Measurements from ENCODE around the gene PNPLA7. TPM values are rescaled to one million over a fixed set of nuclear protein-coding genes. Genes with fewer than 3 reads are reported as not detected.

Gene PNPLA7
- polyA plus RNA-seq, 2 donors: 2.3 to 3.9 TPM

- 72 to 78% methylated on average over 42 to 43 of the region's 43 CpGs for WGBS, 2 donors
- Histone ChIP-seq H3K27me3 (ENCODE audit: control insufficient read depth in 1 of 2, insufficient read depth in 2 of 2, low read length in 2 of 2) (peaks cover 0 to 3% of the 10 kb centered on the region in 2 donors), H3K4me1 (ENCODE audit: control insufficient read depth in 2 of 2, insufficient read depth in 2 of 2, low read length in 1 of 2) (peaks cover 0 to 3% of the 10 kb centered on the region in 2 donors)
Measured at GRCh38 chr9:137434498-137435380, 115.5 kb downstream of the PNPLA7 start.

GRCh38 chr9:137433916-137434431 lies 116.2 kb downstream of the PNPLA7 start:
- no peak overlapping the region for H3K27ac ChIP-seq (ENCODE audit: low read depth in 2 of 2, low read length in 1 of 2)
- no peaks in the 10 kb centered on the region for H3K36me3 ChIP-seq (ENCODE audit: control insufficient read depth in 2 of 2, insufficient read depth in 2 of 2, low read length in 1 of 2)
- peaks cover 0 to 3% of the 10 kb centered on the region in 2 donors for H3K27me3 ChIP-seq (ENCODE audit: control insufficient read depth in 1 of 2, insufficient read depth in 2 of 2, low read length in 2 of 2)
- no peaks in the 10 kb centered on the region for H3K9me3 ChIP-seq (ENCODE audit: control insufficient read depth in 2 of 2, insufficient read depth in 1 of 2, low read depth in 1 of 2, low read length in 1 of 2)
- 80 to 81% methylated on average over 25 to 26 of the region's 26 CpGs for WGBS, 2 donors
- no peak overlapping the region for H3K4me3 ChIP-seq (ENCODE audit: low read depth in 1 of 2, low read length in 2 of 2)
- H3K4me1 ChIP-seq (ENCODE audit: control insufficient read depth in 2 of 2, insufficient read depth in 2 of 2, low read length in 1 of 2): peaks cover 0 to 3% of the 10 kb centered on the region in 2 donors

More at GRCh38 chr9:137434498-137435380, 115.5 kb downstream of the PNPLA7 start:
- no peaks in the 10 kb centered on the region for H3K36me3 ChIP-seq (ENCODE audit: control insufficient read depth in 2 of 2, insufficient read depth in 2 of 2, low read length in 1 of 2)
- H3K9me3 ChIP-seq (ENCODE audit: control insufficient read depth in 2 of 2, insufficient read depth in 1 of 2, low read depth in 1 of 2, low read length in 1 of 2): no peaks in the 10 kb centered on the region
- H3K27ac ChIP-seq (ENCODE audit: low read depth in 2 of 2, low read length in 1 of 2): no peak overlapping the region
- H3K4me3 ChIP-seq (ENCODE audit: low read depth in 1 of 2, low read length in 2 of 2): no peak overlapping the region

GRCh38 chr9:137433349-137433915 lies 116.8 kb downstream of the PNPLA7 start:
- peaks cover 0 to 3% of the 10 kb centered on the region in 2 donors for H3K4me1 ChIP-seq (ENCODE audit: control insufficient read depth in 2 of 2, insufficient read depth in 2 of 2, low read length in 1 of 2)
- no peaks in the 10 kb centered on the region for H3K9me3 ChIP-seq (ENCODE audit: control insufficient read depth in 2 of 2, insufficient read depth in 1 of 2, low read depth in 1 of 2, low read length in 1 of 2)
- H3K27me3 ChIP-seq (ENCODE audit: control insufficient read depth in 1 of 2, insufficient read depth in 2 of 2, low read length in 2 of 2): peaks cover 0 to 3% of the 10 kb centered on the region in 2 donors
- WGBS, 2 donors: 72 to 83% methylated on average over 16 to 19 of the region's 19 CpGs
- no peaks in the 10 kb centered on the region for H3K36me3 ChIP-seq (ENCODE audit: control insufficient read depth in 2 of 2, insufficient read depth in 2 of 2, low read length in 1 of 2)
- no peak overlapping the region for H3K4me3 ChIP-seq (ENCODE audit: low read depth in 1 of 2, low read length in 2 of 2)
- H3K27ac ChIP-seq (ENCODE audit: low read depth in 2 of 2, low read length in 1 of 2): no peak overlapping the region

- H3K36me3 ChIP-seq (ENCODE audit: control insufficient read depth in 2 of 2, insufficient read depth in 2 of 2, low read length in 1 of 2): peaks cover 0 to 3% of the 10 kb centered on the region in 2 donors
- WGBS, 2 donors: 88 to 90% methylated on average over 18 to 20 of the region's 20 CpGs
- peaks cover 0 to 1% of the 10 kb centered on the region in 2 donors for H3K4me1 ChIP-seq (ENCODE audit: control insufficient read depth in 2 of 2, insufficient read depth in 2 of 2, low read length in 1 of 2)
- no peak overlapping the region for H3K4me3 ChIP-seq (ENCODE audit: low read depth in 1 of 2, low read length in 2 of 2)
- H3K27me3 ChIP-seq (ENCODE audit: control insufficient read depth in 1 of 2, insufficient read depth in 2 of 2, low read length in 2 of 2): peaks cover 0 to 3% of the 10 kb centered on the region in 2 donors
- H3K27ac ChIP-seq (ENCODE audit: low read depth in 2 of 2, low read length in 1 of 2): no peak overlapping the region
- no peaks in the 10 kb centered on the region for H3K9me3 ChIP-seq (ENCODE audit: control insufficient read depth in 2 of 2, insufficient read depth in 1 of 2, low read depth in 1 of 2, low read length in 1 of 2)
Measured at GRCh38 chr9:137432687-137433348, 117.4 kb downstream of the PNPLA7 start.

- 81 to 85% methylated on average over 18 to 21 of the region's 21 CpGs for WGBS, 2 donors
Measured at GRCh38 chr9:137431416-137431931, 118.7 kb downstream of the PNPLA7 start.

GRCh38 chr9:137430723-137431415 lies 119.3 kb downstream of the PNPLA7 start:
- H3K27ac ChIP-seq (ENCODE audit: low read depth in 2 of 2, low read length in 1 of 2): no peak overlapping the region
- no peak overlapping the region for H3K4me3 ChIP-seq (ENCODE audit: low read depth in 1 of 2, low read length in 2 of 2)
- H3K36me3 ChIP-seq (ENCODE audit: control insufficient read depth in 2 of 2, insufficient read depth in 2 of 2, low read length in 1 of 2): peaks cover 0 to 3% of the 10 kb centered on the region in 2 donors
- H3K4me1 ChIP-seq (ENCODE audit: control insufficient read depth in 2 of 2, insufficient read depth in 2 of 2, low read length in 1 of 2): no peaks in the 10 kb centered on the region
- H3K27me3 ChIP-seq (ENCODE audit: control insufficient read depth in 1 of 2, insufficient read depth in 2 of 2, low read length in 2 of 2): no peaks in the 10 kb centered on the region
- no peaks in the 10 kb centered on the region for H3K9me3 ChIP-seq (ENCODE audit: control insufficient read depth in 2 of 2, insufficient read depth in 1 of 2, low read depth in 1 of 2, low read length in 1 of 2)
- 82% methylated on average over 27 of the region's 27 CpGs for WGBS, 2 donors

More at GRCh38 chr9:137431416-137431931, 118.7 kb downstream of the PNPLA7 start:
- H3K9me3 ChIP-seq (ENCODE audit: control insufficient read depth in 2 of 2, insufficient read depth in 1 of 2, low read depth in 1 of 2, low read length in 1 of 2): no peaks in the 10 kb centered on the region
- no peaks in the 10 kb centered on the region for H3K4me1 ChIP-seq (ENCODE audit: control insufficient read depth in 2 of 2, insufficient read depth in 2 of 2, low read length in 1 of 2)
- H3K36me3 ChIP-seq (ENCODE audit: control insufficient read depth in 2 of 2, insufficient read depth in 2 of 2, low read length in 1 of 2): peaks cover 0 to 3% of the 10 kb centered on the region in 2 donors
- no peaks in the 10 kb centered on the region for H3K27me3 ChIP-seq (ENCODE audit: control insufficient read depth in 1 of 2, insufficient read depth in 2 of 2, low read length in 2 of 2)
- H3K27ac ChIP-seq (ENCODE audit: low read depth in 2 of 2, low read length in 1 of 2): no peak overlapping the region
- no peak overlapping the region for H3K4me3 ChIP-seq (ENCODE audit: low read depth in 1 of 2, low read length in 2 of 2)

- 57% methylated on average over 28 to 34 of the region's 34 CpGs for WGBS, 2 donors
- no peak overlapping the region for H3K4me3 ChIP-seq (ENCODE audit: low read depth in 1 of 2, low read length in 2 of 2)
- H3K27ac ChIP-seq (ENCODE audit: low read depth in 2 of 2, low read length in 1 of 2): no peak overlapping the region
- peaks cover 0 to 3% of the 10 kb centered on the region in 2 donors for H3K36me3 ChIP-seq (ENCODE audit: control insufficient read depth in 2 of 2, insufficient read depth in 2 of 2, low read length in 1 of 2)
- H3K9me3 ChIP-seq (ENCODE audit: control insufficient read depth in 2 of 2, insufficient read depth in 1 of 2, low read depth in 1 of 2, low read length in 1 of 2): no peaks in the 10 kb centered on the region
- H3K4me1 ChIP-seq (ENCODE audit: control insufficient read depth in 2 of 2, insufficient read depth in 2 of 2, low read length in 1 of 2): no peaks in the 10 kb centered on the region
- H3K27me3 ChIP-seq (ENCODE audit: control insufficient read depth in 1 of 2, insufficient read depth in 2 of 2, low read length in 2 of 2): no peaks in the 10 kb centered on the region
Measured at GRCh38 chr9:137429974-137430722, 120.1 kb downstream of the PNPLA7 start.

GRCh38 chr9:137429546-137429890 lies 120.7 kb downstream of the PNPLA7 start:
- Histone ChIP-seq H3K4me3 (ENCODE audit: low read depth in 1 of 2, low read length in 2 of 2) (no peak overlapping the region), H3K27me3 (ENCODE audit: control insufficient read depth in 1 of 2, insufficient read depth in 2 of 2, low read length in 2 of 2) (no peaks in the 10 kb centered on the region), H3K27ac (ENCODE audit: low read depth in 2 of 2, low read length in 1 of 2) (no peak overlapping the region), H3K36me3 (ENCODE audit: control insufficient read depth in 2 of 2, insufficient read depth in 2 of 2, low read length in 1 of 2) (peaks cover 0 to 3% of the 10 kb centered on the region in 2 donors), H3K9me3 (ENCODE audit: control insufficient read depth in 2 of 2, insufficient read depth in 1 of 2, low read depth in 1 of 2, low read length in 1 of 2) (no peaks in the 10 kb centered on the region), H3K4me1 (ENCODE audit: control insufficient read depth in 2 of 2, insufficient read depth in 2 of 2, low read length in 1 of 2) (peaks cover 0 to 5% of the 10 kb centered on the region in 2 donors)
- WGBS, 2 donors: 84 to 85% methylated on average over 14 of the region's 14 CpGs
